Vagina (tissue), 2 donors: ENCODE measurements around the gene FBXO4. TPM values are rescaled to one million over a fixed set of nuclear protein-coding genes. Genes with fewer than 3 reads are reported as not detected.
"Not testable (repeated sequence)": the region's sequence is repeated elsewhere in the genome, so short reads cannot be mapped to it uniquely, and the experiment has no call there.

Experiments used
- DNase-seq, 2 donors: peaks; one replicate each; pipeline ENCODE4 v3.0.0-alpha.2; 2017; ENCODE audit errors: extremely low spot score in 2 of 2
- H3K27ac ChIP-seq: fragments of 200-600 bp; sonication (generic); one replicate; pipeline ENCODE4 v1.5.1; 2019
- H3K27me3 ChIP-seq: fragments of 200-600 bp; sonication (generic); one replicate; pipeline ENCODE4 v1.5.1; 2019
- H3K36me3 ChIP-seq, 2 donors: fragments of 200-600 bp; sonication (generic); one replicate each; pipeline ENCODE4 v1.5.1; 2017 to 2019
- H3K4me1 ChIP-seq: fragments of 200-600 bp; sonication (generic); one replicate; pipeline ENCODE4 v1.5.1; 2019
- H3K4me3 ChIP-seq, 2 donors: fragments of 200-600 bp; sonication (generic); 1 replicate in 1 of 2; 2 replicates in 1 of 2; pipeline ENCODE4 v1.5.1; 2016 to 2019
- H3K9me3 ChIP-seq: fragments of 200-600 bp; sonication (generic); one replicate; pipeline ENCODE4 v1.5.1; 2019
- CTCF ChIP-seq, 3 experiments: fragments of 450-650 bp in 2 of 3; fragments of 200-600 bp in 1 of 3; sonication (generic) in 1 of 3; IDR thresholded peaks; one replicate each; pipeline ENCODE4 v1.5.1; 2017 to 2019; ENCODE audit warnings: antibody characterized with exemption in 3 of 3, mild to moderate bottlenecking in 2 of 3, moderate library complexity in 2 of 3
- POLR2A ChIP-seq, 2 donors: fragments of 450-650 bp; IDR thresholded peaks; one replicate each; pipeline ENCODE4 v1.6.1; 2017; ENCODE audit warnings: antibody characterized with exemption in 2 of 2, mild to moderate bottlenecking in 2 of 2, moderate library complexity in 2 of 2
- POLR2AphosphoS5 ChIP-seq, 2 donors: sonication (generic); formaldehyde crosslinking; IDR thresholded peaks; one replicate each; pipeline ENCODE4 v1.9.0; 2017; ENCODE audit warnings: antibody characterized with exemption in 2 of 2, mild to moderate bottlenecking in 2 of 2, low read depth in 1 of 2; ENCODE audit not compliant: insufficient read depth in 1 of 2
- intact Hi-C: fragments of 100-400 bp; cut with DNase I; formaldehyde crosslinking; loops from one replicate; pipeline ENCODE4 v1.15.1; 2023
- total RNA-seq: library from RNA; depleted of rRNA; stranded (reverse); fragments of >200 nt; gene quantifications from one replicate; pipeline ENCODE4 v1.2.3, GENCODE V29; 2016

Gene FBXO4
- total RNA-seq, 1 donor from 2014 or later = 7.1 TPM

- H3K27ac ChIP-seq = no peak overlapping the region
- H3K36me3 ChIP-seq = no peaks in the 10 kb centered on the region
- H3K9me3 ChIP-seq = no peaks in the 10 kb centered on the region
- intact Hi-C loops = no loop called here
- H3K27me3 ChIP-seq = no peaks in the 10 kb centered on the region
- TF ChIP-seq POLR2A (IDR thresholded peaks at IDR 0.05) (no peak), POLR2AphosphoS5 (IDR thresholded peaks at IDR 0.05; ENCODE audit: insufficient read depth in 1 of 2, low read depth in 1 of 2) (no peak), CTCF (IDR thresholded peaks at IDR 0.05) (no peak)
- H3K4me1 ChIP-seq = peaks cover 15% of the 10 kb centered on the region
- DNase-seq = no peak
- H3K4me3 ChIP-seq = no peak overlapping the region
These were observed 2.5 kb downstream of the FBXO4 start for GRCh38 chr5:41927604-41928003.

GRCh38 chr5:41929035-41929434 is 4.0 kb downstream of the FBXO4 start:
- no peak overlapping the region for H3K4me3 ChIP-seq
- peaks cover 15% of the 10 kb centered on the region for H3K4me1 ChIP-seq
- no peak for DNase-seq
- no peak overlapping the region for H3K27ac ChIP-seq
- no peak for TF ChIP-seq POLR2AphosphoS5 (IDR thresholded peaks at IDR 0.05; ENCODE audit: insufficient read depth in 1 of 2, low read depth in 1 of 2)
- no peak for TF ChIP-seq POLR2A (IDR thresholded peaks at IDR 0.05)
- no peak for TF ChIP-seq CTCF (IDR thresholded peaks at IDR 0.05)
- H3K36me3 ChIP-seq = no peaks in the 10 kb centered on the region
- H3K27me3 ChIP-seq = no peaks in the 10 kb centered on the region
- no peaks in the 10 kb centered on the region for H3K9me3 ChIP-seq
- intact Hi-C loops = no loop called here

- no peak for DNase-seq
- H3K36me3 ChIP-seq = peaks cover 0 to 3% of the 10 kb centered on the region in 2 donors
- no peak overlapping the region for H3K27ac ChIP-seq
- intact Hi-C loops = no loop called here
- no peak overlapping the region for H3K4me3 ChIP-seq
- no peaks in the 10 kb centered on the region for H3K4me1 ChIP-seq
- H3K27me3 ChIP-seq = no peaks in the 10 kb centered on the region
- no peaks in the 10 kb centered on the region for H3K9me3 ChIP-seq
- TF ChIP-seq CTCF (IDR thresholded peaks at IDR 0.05) (no peak), POLR2AphosphoS5 (IDR thresholded peaks at IDR 0.05; ENCODE audit: insufficient read depth in 1 of 2, low read depth in 1 of 2) (no peak), POLR2A (IDR thresholded peaks at IDR 0.05) (no peak)
These were observed 7.7 kb downstream of the FBXO4 start for GRCh38 chr5:41932770-41933169.

- Histone ChIP-seq H3K27me3 (no peaks in the 10 kb centered on the region), H3K27ac (no peak overlapping the region), H3K4me1 (no peaks in the 10 kb centered on the region), H3K9me3 (no peaks in the 10 kb centered on the region), H3K36me3 (peaks cover 0 to 3% of the 10 kb centered on the region in 2 donors), H3K4me3 (no peak overlapping the region)
- no peak for DNase-seq
- intact Hi-C loops = no loop called here
- TF ChIP-seq POLR2AphosphoS5 (IDR thresholded peaks at IDR 0.05; ENCODE audit: insufficient read depth in 1 of 2, low read depth in 1 of 2) (no peak), CTCF (IDR thresholded peaks at IDR 0.05) (no peak), POLR2A (IDR thresholded peaks at IDR 0.05) (no peak)
These were observed 10.5 kb downstream of the FBXO4 start for GRCh38 chr5:41935544-41935943.

- H3K4me1 ChIP-seq = no peaks in the 10 kb centered on the region
- intact Hi-C loops = no loop called here
- H3K9me3 ChIP-seq = no peaks in the 10 kb centered on the region
- DNase-seq = no peak
- no peak overlapping the region for H3K4me3 ChIP-seq
- no peaks in the 10 kb centered on the region for H3K27me3 ChIP-seq
- peaks cover 0 to 3% of the 10 kb centered on the region in 2 donors for H3K36me3 ChIP-seq
- TF ChIP-seq POLR2A (IDR thresholded peaks at IDR 0.05) (no peak), CTCF (IDR thresholded peaks at IDR 0.05) (no peak), POLR2AphosphoS5 (IDR thresholded peaks at IDR 0.05; ENCODE audit: insufficient read depth in 1 of 2, low read depth in 1 of 2) (no peak)
- H3K27ac ChIP-seq = no peak overlapping the region
These were observed 15.6 kb downstream of the FBXO4 start for GRCh38 chr5:41940641-41941040.

- H3K27me3 ChIP-seq, DNase-seq, H3K4me3 ChIP-seq, H3K9me3 ChIP-seq, H3K27ac ChIP-seq, H3K4me1 ChIP-seq, intact Hi-C loops, H3K36me3 ChIP-seq: not testable (repeated sequence)
These were observed 20.4 kb downstream of the FBXO4 start for GRCh38 chr5:41945332-41945955.
